ENCODE results near the gene NASP.

DNA sequence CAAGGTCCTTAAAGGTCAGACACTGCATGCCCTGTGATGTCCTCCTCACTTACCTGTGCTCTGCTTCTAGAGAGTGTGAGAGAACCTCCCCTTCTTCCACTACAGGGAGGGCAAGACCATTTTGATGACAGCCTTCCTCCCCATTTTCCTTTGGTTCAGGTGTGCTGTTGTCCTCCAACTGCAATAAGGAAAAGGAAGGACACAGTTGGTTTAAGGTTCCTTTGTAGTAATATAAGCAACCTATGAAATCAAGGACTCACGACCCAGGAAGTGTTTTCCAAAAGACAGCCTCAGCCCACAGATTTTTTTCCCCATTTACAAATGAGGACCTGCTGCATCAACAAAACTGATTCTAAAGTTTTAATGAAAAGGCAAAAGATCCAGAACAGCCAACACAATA is 46.6 kb downstream of the NASP start:
- no peak for TF ChIP-seq POLR2A (IDR thresholded peaks at IDR 0.05)
- TF ChIP-seq, protein P1, sequence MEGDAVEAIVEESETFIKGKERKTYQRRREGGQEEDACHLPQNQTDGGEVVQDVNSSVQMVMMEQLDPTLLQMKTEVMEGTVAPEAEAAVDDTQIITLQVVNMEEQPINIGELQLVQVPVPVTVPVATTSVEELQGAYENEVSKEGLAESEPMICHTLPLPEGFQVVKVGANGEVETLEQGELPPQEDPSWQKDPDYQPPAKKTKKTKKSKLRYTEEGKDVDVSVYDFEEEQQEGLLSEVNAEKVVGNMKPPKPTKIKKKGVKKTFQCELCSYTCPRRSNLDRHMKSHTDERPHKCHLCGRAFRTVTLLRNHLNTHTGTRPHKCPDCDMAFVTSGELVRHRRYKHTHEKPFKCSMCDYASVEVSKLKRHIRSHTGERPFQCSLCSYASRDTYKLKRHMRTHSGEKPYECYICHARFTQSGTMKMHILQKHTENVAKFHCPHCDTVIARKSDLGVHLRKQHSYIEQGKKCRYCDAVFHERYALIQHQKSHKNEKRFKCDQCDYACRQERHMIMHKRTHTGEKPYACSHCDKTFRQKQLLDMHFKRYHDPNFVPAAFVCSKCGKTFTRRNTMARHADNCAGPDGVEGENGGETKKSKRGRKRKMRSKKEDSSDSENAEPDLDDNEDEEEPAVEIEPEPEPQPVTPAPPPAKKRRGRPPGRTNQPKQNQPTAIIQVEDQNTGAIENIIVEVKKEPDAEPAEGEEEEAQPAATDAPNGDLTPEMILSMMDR (IDR thresholded peaks at IDR 0.05 in 4 of 5, conservative IDR thresholded peaks at IDR 0.05 in 1 of 5), result no peak
